ENCODE measurements around the gene CERCAM.

CERCAM gene

DNA sequence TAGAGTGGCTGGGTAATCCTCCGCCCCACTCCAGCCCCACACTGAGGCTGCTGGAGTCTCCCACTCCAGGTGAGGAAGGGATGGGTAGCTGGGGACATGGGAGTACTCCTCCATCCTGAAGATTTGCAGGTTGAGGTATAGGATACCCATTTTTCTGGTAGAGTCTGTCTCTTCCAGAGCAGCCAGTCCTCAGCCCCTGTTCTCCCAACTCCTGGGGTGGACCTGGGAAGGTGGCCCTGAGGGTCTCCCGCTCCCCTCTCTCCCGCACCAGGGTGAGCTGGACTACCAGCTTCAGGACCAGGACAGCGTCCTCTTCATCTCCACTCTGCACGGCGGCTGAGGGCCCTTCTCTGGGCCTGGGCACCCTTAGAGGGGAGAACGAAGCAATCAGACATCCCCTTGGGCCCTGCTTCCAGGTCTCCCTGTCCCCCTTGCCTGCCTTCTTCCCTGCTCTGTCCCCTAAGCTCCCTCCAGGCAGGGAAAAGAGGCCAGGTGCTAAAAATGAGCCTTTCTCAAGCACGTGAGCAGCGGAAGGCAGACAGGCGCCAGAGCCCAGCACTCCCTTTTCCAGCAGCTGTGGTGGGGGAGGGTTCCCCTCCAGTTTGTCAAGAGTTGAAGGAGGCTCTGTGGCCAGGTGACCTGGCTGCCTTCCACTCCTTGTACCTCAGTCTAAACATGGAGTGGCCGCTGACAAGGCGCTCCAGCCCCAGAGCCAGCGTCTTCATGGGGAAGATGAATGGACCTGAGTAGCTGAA is 31.1 kb upstream of the CERCAM start:
- Mint-ChIP-seq H3K4me3 (no peak overlapping the region), H3K27ac (no peak overlapping the region), H3K27me3 (peaks cover 3% of the 10 kb centered on the region), H3K9me3 (no peaks in the 10 kb centered on the region), H3K36me3 (ENCODE audit: low read depth) (peaks cover 93% of the 10 kb centered on the region), H3K4me1 (ENCODE audit: low read depth) (no peaks in the 10 kb centered on the region)
- intact Hi-C loops (cut with micrococcal nuclease) = no loop called here

DNA sequence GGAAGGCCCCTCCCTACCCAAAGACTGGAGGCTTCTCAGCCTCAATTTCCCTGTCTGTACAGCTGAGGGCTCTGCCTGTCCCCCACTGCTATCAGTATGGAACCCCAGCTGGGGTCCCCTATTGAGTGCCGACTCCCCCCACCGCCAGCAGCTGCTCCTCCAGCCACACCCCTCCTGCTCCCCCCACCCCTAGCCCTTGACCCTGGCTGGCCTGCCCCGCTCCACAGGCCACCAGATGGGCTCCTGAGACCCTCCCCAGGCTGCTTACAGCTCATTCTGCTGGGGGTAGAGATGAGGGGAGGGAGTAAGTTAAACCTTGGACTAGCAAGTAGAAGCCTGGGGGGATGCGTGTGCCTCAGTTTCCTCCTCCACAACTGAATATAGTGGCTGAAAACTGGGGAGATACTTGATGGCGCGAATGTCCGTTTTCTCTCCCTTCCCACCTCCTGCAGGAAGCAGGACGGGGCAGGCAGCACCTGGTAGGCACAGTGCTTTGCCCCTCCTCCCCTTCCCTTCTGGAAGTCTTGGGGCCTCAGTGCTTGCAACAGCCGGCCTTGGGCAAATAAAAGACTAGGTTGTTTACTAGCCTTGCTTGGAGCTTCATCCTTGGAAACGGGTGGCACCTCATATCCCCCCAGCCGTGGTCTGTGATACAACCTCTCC is 30.4 kb upstream of the CERCAM start:
- Mint-ChIP-seq H3K4me1 (ENCODE audit: low read depth) (no peaks in the 10 kb centered on the region), H3K4me3 (no peak overlapping the region), H3K36me3 (ENCODE audit: low read depth) (peaks cover 86% of the 10 kb centered on the region), H3K9me3 (no peaks in the 10 kb centered on the region), H3K27ac (no peak overlapping the region), H3K27me3 (peaks cover 3% of the 10 kb centered on the region)
- intact Hi-C loops (cut with micrococcal nuclease) = no loop called here

DNA sequence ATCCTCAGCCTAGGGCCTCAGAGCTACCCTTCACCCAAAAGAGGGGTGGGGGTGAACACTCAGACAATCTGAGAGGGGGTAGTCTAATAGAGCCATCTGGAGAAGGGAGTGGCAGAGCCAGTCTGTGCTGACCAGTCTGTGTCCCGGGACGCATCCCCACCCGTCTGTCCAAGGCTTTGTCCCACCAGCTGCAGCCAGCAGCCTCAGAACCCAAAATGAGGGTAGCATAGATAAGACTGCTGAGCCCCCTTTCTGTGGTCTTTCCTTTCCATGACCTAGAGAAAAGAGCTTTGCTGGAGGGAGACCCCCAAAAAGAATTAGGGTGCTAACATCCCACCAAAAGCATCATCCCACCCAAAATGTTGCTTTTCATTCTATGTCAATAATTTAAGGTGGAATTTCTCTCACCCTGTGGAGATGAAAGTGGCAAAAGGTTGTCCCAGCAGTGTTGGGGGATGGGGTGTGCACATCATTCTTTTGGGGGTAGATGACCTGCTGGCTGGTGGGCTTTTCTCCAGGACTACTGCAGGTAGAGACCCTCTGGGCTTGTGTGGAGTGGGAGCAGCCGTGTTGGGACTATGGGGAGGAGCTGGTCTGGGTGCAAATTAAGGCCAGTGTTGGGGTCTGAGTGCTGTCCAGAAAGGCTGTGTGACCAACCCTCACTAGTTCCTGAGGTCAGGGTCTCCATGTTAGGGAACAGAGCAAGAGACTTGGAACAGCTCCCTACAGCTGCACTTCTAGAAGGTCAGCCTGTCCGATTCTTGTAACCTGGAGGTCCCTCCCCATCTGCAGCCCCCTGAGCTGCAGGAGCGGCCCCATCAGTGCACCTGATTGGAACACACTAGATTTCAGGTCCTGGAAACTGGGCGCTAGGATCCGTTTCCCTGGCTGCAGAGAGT is 29.6 kb upstream of the CERCAM start:
- H3K36me3 Mint-ChIP-seq (ENCODE audit: low read depth) = peaks cover 78% of the 10 kb centered on the region
- H3K27ac Mint-ChIP-seq = no peak overlapping the region
- H3K4me3 Mint-ChIP-seq = no peak overlapping the region
- intact Hi-C loops (cut with micrococcal nuclease) = no loop called here
- peaks cover 3% of the 10 kb centered on the region for H3K27me3 Mint-ChIP-seq
- H3K4me1 Mint-ChIP-seq (ENCODE audit: low read depth) = no peaks in the 10 kb centered on the region
- no peaks in the 10 kb centered on the region for H3K9me3 Mint-ChIP-seq

- H3K36me3 Mint-ChIP-seq (ENCODE audit: low read depth) = peaks cover 70% of the 10 kb centered on the region
- no peak overlapping the region for H3K27ac Mint-ChIP-seq
- H3K9me3 Mint-ChIP-seq = no peaks in the 10 kb centered on the region
- H3K27me3 Mint-ChIP-seq = peaks cover 3% of the 10 kb centered on the region
- no peak overlapping the region for H3K4me3 Mint-ChIP-seq
- intact Hi-C loops (cut with micrococcal nuclease) = no loop called here
- H3K4me1 Mint-ChIP-seq (ENCODE audit: low read depth) = peaks cover 5% of the 10 kb centered on the region
These were observed 28.7 kb upstream of the CERCAM start for GRCh38 chr9:128391956-128392301.

DNA sequence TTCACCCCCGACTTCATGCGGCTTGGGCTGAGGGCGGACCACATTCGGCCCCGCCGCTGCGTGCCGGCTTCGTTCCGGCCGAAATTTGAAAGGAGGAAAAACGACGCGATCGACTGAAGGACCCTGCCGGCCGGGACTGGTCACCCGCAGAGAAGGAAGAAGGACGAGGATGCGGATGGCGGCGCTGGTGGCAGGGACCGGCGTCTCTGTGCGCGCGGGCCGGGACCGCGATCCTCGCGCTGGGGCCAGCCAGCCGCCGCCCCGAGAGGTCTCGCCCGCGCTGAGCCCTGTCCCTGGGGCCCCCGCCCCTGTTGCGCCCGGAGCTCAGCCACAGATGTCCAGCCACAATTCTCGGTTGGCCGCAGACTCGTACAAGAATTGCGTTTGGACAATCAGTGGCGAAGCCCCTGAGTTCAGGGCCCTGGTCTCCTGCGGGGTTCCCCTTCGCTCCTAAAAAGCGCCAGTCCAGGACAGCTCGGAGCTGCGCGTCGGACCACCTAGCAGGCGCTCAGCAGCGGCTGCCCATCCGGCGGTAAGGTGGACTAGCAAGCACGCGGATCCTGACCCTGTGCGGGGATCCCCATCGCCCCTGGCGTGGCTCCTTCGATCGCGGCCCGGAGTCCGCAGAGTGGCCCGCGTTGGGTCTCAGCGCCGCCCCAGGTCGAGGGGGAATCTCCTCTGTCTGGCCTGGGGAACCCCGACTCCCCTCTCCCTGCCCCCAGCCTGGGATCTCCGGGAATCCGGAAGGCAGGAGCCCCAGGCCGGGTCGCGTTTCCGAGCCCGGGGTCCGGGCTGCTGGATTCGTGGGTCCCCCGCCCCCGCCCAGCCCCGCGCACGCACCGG is 28.1 kb upstream of the CERCAM start:
- Mint-ChIP-seq H3K36me3 (ENCODE audit: low read depth) (peaks cover 64% of the 10 kb centered on the region), H3K4me3 (no peak overlapping the region), H3K27ac (no peak overlapping the region), H3K27me3 (peaks cover 6% of the 10 kb centered on the region), H3K4me1 (ENCODE audit: low read depth) (peaks cover 11% of the 10 kb centered on the region), H3K9me3 (no peaks in the 10 kb centered on the region)
- intact Hi-C loops (cut with micrococcal nuclease) = no loop called here

- Mint-ChIP-seq H3K9me3 (no peaks in the 10 kb centered on the region), H3K36me3 (ENCODE audit: low read depth) (peaks cover 56% of the 10 kb centered on the region), H3K27me3 (peaks cover 14% of the 10 kb centered on the region), H3K4me1 (ENCODE audit: low read depth) (peaks cover 16% of the 10 kb centered on the region), H3K4me3 (no peak overlapping the region), H3K27ac (no peak overlapping the region)
- intact Hi-C loops (cut with micrococcal nuclease) = no loop called here
These were observed 27.4 kb upstream of the CERCAM start for GRCh38 chr9:128393145-128393775.

- Mint-ChIP-seq H3K9me3 (no peaks in the 10 kb centered on the region), H3K27ac (no peak overlapping the region), H3K4me3 (no peak overlapping the region), H3K36me3 (ENCODE audit: low read depth) (peaks cover 49% of the 10 kb centered on the region), H3K4me1 (ENCODE audit: low read depth) (peaks cover 16% of the 10 kb centered on the region), H3K27me3 (peaks cover 16% of the 10 kb centered on the region)
- intact Hi-C loops (cut with micrococcal nuclease) = no loop called here
These were observed 26.7 kb upstream of the CERCAM start for GRCh38 chr9:128393970-128394369.

DNA sequence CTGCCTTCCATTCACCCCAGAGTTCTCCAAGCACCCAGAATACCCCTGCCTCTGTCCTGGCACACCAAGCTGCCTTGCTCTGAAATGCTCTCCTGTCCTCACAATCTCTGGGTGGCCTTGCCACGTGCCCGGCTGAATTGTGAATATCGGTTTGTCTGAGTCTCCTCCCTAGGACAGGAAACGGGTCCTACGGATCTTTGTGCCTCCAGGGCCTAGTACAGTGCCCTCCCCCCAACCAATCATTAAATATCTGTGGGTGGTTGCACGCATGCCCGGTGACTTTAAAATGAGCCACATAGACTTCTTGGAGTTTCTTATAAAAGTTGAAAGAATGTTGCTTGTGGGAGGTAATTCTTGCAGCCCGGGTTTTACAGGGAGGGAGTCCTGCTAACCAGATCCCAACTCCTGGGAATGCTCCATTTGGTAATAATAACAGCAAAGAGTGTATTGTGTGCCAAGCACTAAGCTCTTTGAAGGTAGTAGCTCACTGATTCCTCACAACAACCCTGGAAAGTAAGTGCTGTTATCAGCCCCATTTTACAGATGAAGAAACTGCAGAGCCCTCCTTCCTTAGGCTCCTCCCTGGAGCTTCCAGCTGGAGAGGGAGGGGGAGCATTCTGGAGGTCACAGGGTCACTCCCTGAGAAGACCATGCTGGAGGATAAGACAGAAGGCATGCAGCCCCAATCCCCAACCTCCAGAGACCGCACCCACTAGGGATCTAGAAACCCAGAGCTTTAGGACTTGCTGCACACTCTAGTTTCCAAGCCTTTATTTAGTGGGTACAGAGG is 26.1 kb upstream of the CERCAM start:
- H3K4me1 Mint-ChIP-seq (ENCODE audit: low read depth) = peaks cover 16% of the 10 kb centered on the region
- peaks cover 16% of the 10 kb centered on the region for H3K27me3 Mint-ChIP-seq
- H3K4me3 Mint-ChIP-seq = no peak overlapping the region
- no peak overlapping the region for H3K27ac Mint-ChIP-seq
- intact Hi-C loops (cut with micrococcal nuclease) = no loop called here
- peaks cover 43% of the 10 kb centered on the region for H3K36me3 Mint-ChIP-seq (ENCODE audit: low read depth)
- H3K9me3 Mint-ChIP-seq = no peaks in the 10 kb centered on the region

- H3K9me3 Mint-ChIP-seq = no peaks in the 10 kb centered on the region
- peak overlapping the region; percentile 14 for H3K27ac Mint-ChIP-seq
- intact Hi-C loops (cut with micrococcal nuclease) = no loop called here
- H3K36me3 Mint-ChIP-seq (ENCODE audit: low read depth) = peaks cover 18% of the 10 kb centered on the region
- H3K4me3 Mint-ChIP-seq = peak overlapping the region; percentile 10
- H3K4me1 Mint-ChIP-seq (ENCODE audit: low read depth) = peaks cover 16% of the 10 kb centered on the region
- peaks cover 19% of the 10 kb centered on the region for H3K27me3 Mint-ChIP-seq
These were observed 23.6 kb upstream of the CERCAM start for GRCh38 chr9:128396970-128397613.

DNA sequence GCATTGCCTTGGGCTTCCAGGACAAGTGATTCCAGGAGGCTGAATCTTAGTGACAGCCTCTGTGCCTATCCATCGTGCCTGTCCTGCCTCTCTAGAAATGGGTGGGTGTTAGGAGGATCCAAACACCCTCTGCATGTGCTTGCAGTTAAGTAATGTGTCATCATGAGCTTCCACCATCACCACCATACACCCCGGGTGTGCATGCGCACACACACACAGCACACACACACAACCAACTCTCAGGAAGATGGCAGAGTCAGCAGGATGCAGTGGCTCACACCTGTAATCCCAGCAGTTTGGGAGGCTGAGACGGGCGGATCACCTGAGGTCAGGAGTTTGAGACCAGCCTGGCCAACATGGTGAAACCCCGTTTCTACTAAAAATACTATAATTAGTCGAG is 22.8 kb upstream of the CERCAM start:
- Mint-ChIP-seq H3K9me3 (no peaks in the 10 kb centered on the region), H3K4me1 (ENCODE audit: low read depth) (peaks cover 16% of the 10 kb centered on the region), H3K4me3 (no peak overlapping the region), H3K27ac (no peak overlapping the region), H3K27me3 (peaks cover 19% of the 10 kb centered on the region), H3K36me3 (ENCODE audit: low read depth) (peaks cover 11% of the 10 kb centered on the region)
- intact Hi-C loops (cut with micrococcal nuclease) = no loop called here

GRCh38 chr9:128399861-128400260 is 20.8 kb upstream of the CERCAM start:
- peaks cover 16% of the 10 kb centered on the region for H3K27me3 Mint-ChIP-seq
- H3K27ac Mint-ChIP-seq = no peak overlapping the region
- H3K36me3 Mint-ChIP-seq (ENCODE audit: low read depth) = no peaks in the 10 kb centered on the region
- peaks cover 16% of the 10 kb centered on the region for H3K4me1 Mint-ChIP-seq (ENCODE audit: low read depth)
- intact Hi-C loops (cut with micrococcal nuclease) = no loop called here
- no peaks in the 10 kb centered on the region for H3K9me3 Mint-ChIP-seq
- no peak overlapping the region for H3K4me3 Mint-ChIP-seq

DNA sequence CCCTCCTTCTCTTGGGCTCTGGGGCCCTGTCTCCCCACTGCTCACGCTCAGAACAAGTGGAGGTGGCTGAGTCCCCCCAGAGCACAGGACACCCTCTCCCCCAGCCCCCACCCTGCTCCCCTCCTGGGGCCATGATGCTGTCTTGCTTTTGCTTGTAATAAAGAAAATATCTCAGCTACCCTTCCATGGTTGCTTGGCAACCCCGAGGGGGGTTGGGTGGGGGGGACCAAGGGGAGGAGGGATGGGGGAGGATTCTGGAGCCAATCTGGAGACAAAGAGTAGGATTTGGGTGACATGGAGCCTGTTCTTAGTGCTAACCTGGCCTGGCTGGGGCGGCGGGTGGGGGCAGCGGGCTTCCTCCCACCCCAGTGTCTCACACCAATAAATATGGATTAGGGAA is 16.1 kb upstream of the CERCAM start:
- Mint-ChIP-seq H3K4me1 (ENCODE audit: low read depth) (peaks cover 4% of the 10 kb centered on the region), H3K9me3 (no peaks in the 10 kb centered on the region), H3K27ac (no peak overlapping the region), H3K36me3 (ENCODE audit: low read depth) (no peaks in the 10 kb centered on the region), H3K27me3 (peaks cover 24% of the 10 kb centered on the region), H3K4me3 (no peak overlapping the region)
- intact Hi-C loops (cut with micrococcal nuclease) = no loop called here
